PC-3 (cell line): ENCODE measurements around the gene LRRC7. TPM values are rescaled to one million over a fixed set of nuclear protein-coding genes. Genes with fewer than 3 reads are reported as not detected.

Source experiments
- ATAC-seq: fragments of 200-7000 bp; cut with Tn5 transposase; 2 replicates; pipeline ENCODE4 v1.9.1; 2020; ENCODE audit warnings: mild to moderate bottlenecking, moderate library complexity
- BruUV-seq: library from RNA; stranded (reverse); fragments of 400-500 nt; replicated peaks from 2 replicates; lab custom pipeline; 2021; lab: Mats Ljungman, UMichigan
- CTCF ChIA-PET: fragments of 300-600 bp; sonication (Branson Sonifier 250); formaldehyde crosslinking; loops from one replicate; lab custom pipeline; 2022; ENCODE audit warnings: antibody characterized with exemption; lab: Charles Lee
- POLR2A ChIA-PET: fragments of 300-600 bp; sonication (Branson Sonifier 250); formaldehyde crosslinking; loops from one replicate; lab custom pipeline; 2022; ENCODE audit warnings: antibody characterized with exemption; ENCODE audit not compliant: unreplicated experiment; lab: Charles Lee
- DNase-seq: peaks from one replicate; pipeline ENCODE4 v3.0.0-alpha.2; 2015
- H2AFZ ChIP-seq: fragments of 300-600 bp; sonication (generic); 2 replicates; pipeline ENCODE4 v1.6.0; 2016; ENCODE audit warnings: antibody characterized with exemption, low read length
- H3F3A ChIP-seq: fragments of 300-600 bp; sonication (generic); one replicate; pipeline ENCODE4 v1.6.0; 2017; ENCODE audit warnings: antibody characterized with exemption, low read length, control low read depth, mild to moderate bottlenecking; ENCODE audit not compliant: unreplicated experiment
- H3K27ac ChIP-seq: fragments of 300-600 bp; sonication (generic); 2 replicates; pipeline ENCODE4 v1.5.1; 2016; ENCODE audit warnings: mild to moderate bottlenecking, low read length
- H3K27me3 ChIP-seq: fragments of 300-600 bp; sonication (generic); 2 replicates; pipeline ENCODE4 v1.6.1; 2016; ENCODE audit warnings: low read length, mixed read lengths
- H3K36me3 ChIP-seq: fragments of 300-600 bp; sonication (generic); 2 replicates; pipeline ENCODE4 v1.6.1; 2016; ENCODE audit warnings: low read depth, mixed run types, low read length, mixed read lengths
- H3K4me1 ChIP-seq: fragments of 300-600 bp; sonication (generic); 2 replicates; pipeline ENCODE4 v1.5.1; 2016; ENCODE audit warnings: low read length; ENCODE audit not compliant: insufficient read depth
- H3K4me2 ChIP-seq: fragments of 300-600 bp; sonication (generic); 2 replicates; pipeline ENCODE4 v1.6.0; 2016; ENCODE audit warnings: low read length
- H3K4me3 ChIP-seq: fragments of 300-600 bp; sonication (generic); 2 replicates; pipeline ENCODE4 v1.5.1; 2016; ENCODE audit warnings: mild to moderate bottlenecking, low read length, mixed read lengths
- H3K79me2 ChIP-seq: fragments of 300-600 bp; sonication (generic); 2 replicates; pipeline ENCODE4 v1.6.1; 2017; ENCODE audit warnings: low read length, mixed read lengths
- H3K9ac ChIP-seq: fragments of 300-600 bp; sonication (generic); 2 replicates; pipeline ENCODE4 v1.6.0; 2016; ENCODE audit warnings: mild to moderate bottlenecking, low read length
- H3K9me2 ChIP-seq: fragments of 300-600 bp; sonication (generic); replicated peaks from 2 replicates; pipeline ENCODE4 v1.6.1; 2016; ENCODE audit warnings: mixed run types, low read length, mixed read lengths
- H3K9me3 ChIP-seq: fragments of 300-600 bp; sonication (generic); 2 replicates; pipeline ENCODE4 v1.6.1; 2016; ENCODE audit warnings: low read length, mixed read lengths
- H4K20me1 ChIP-seq: fragments of 300-600 bp; sonication (generic); 2 replicates; pipeline ENCODE4 v1.6.1; 2016; ENCODE audit warnings: low read length, mixed read lengths
- EZH2 ChIP-seq: fragments of 300-600 bp; sonication (generic); IDR thresholded peaks from one replicate; pipeline ENCODE4 v1.6.1; 2017; ENCODE audit warnings: antibody characterized with exemption, mild to moderate bottlenecking, low read length; ENCODE audit not compliant: unreplicated experiment
- EZH2phosphoT487 ChIP-seq: fragments of 300-600 bp; sonication (generic); IDR thresholded peaks from 2 replicates; pipeline ENCODE4 v1.6.1; 2018; ENCODE audit warnings: mild to moderate bottlenecking, antibody characterized with exemption, low read length, borderline replicate concordance
- intact Hi-C: fragments of 100-400 bp; cut with micrococcal nuclease; formaldehyde crosslinking; loops from 2 replicates; pipeline ENCODE4 v1.9.0; 2023
- total RNA-seq: library from RNA; depleted of rRNA; stranded (reverse); fragments of >200 nt; gene quantifications from 2 replicates; pipeline ENCODE4 v1.2.3, GENCODE V29; 2014
- TF ChIP-seq, protein P1 (sequence below): fragments of 300-600 bp; sonication (generic); conservative IDR thresholded peaks from 2 replicates; pipeline ENCODE4 v1.5.1; 2017; ENCODE audit warnings: antibody characterized with exemption, low read depth, mild to moderate bottlenecking, low read length

LRRC7 gene
- total RNA-seq, 1 experiment from 2014 or later: 0.04 TPM

GRCh38 chr1:70143048-70143659 lies 575.4 kb downstream of the LRRC7 start:
- TF ChIP-seq, protein P1, sequence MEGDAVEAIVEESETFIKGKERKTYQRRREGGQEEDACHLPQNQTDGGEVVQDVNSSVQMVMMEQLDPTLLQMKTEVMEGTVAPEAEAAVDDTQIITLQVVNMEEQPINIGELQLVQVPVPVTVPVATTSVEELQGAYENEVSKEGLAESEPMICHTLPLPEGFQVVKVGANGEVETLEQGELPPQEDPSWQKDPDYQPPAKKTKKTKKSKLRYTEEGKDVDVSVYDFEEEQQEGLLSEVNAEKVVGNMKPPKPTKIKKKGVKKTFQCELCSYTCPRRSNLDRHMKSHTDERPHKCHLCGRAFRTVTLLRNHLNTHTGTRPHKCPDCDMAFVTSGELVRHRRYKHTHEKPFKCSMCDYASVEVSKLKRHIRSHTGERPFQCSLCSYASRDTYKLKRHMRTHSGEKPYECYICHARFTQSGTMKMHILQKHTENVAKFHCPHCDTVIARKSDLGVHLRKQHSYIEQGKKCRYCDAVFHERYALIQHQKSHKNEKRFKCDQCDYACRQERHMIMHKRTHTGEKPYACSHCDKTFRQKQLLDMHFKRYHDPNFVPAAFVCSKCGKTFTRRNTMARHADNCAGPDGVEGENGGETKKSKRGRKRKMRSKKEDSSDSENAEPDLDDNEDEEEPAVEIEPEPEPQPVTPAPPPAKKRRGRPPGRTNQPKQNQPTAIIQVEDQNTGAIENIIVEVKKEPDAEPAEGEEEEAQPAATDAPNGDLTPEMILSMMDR: peak; percentile 52
- TF ChIP-seq EZH2 (no peak), EZH2phosphoT487 (no peak)
- peak; percentile 62 for ATAC-seq
- Histone ChIP-seq H3K9me2 (no peaks in the 10 kb centered on the region), H3K4me2 (no peak overlapping the region), H3F3A (no peaks in the 10 kb centered on the region), H3K4me3 (no peak overlapping the region), H3K9ac (no peak overlapping the region), H3K27ac (no peak overlapping the region), H3K79me2 (no peaks in the 10 kb centered on the region), H2AFZ (no peak overlapping the region), H3K36me3 (no peaks in the 10 kb centered on the region), H3K4me1 (peaks cover 11% of the 10 kb centered on the region), H4K20me1 (no peaks in the 10 kb centered on the region), H3K9me3 (no peaks in the 10 kb centered on the region), H3K27me3 (no peaks in the 10 kb centered on the region)
- POLR2A ChIA-PET: no interaction called here
- CTCF ChIA-PET: interaction anchor here (0.7 to 2.5 kb wide), 2 partner anchors 109 to 410 kb away, joined by 3 to 17 read pairs; no protein-coding TSS in a partner anchor
- BruUV-seq: no TSS peak
- intact Hi-C loops: loop anchor here (1.0 kb wide), 1 partner anchor 109 kb away; no protein-coding TSS in a partner anchor
- DNase-seq: peak; percentile 22

GRCh38 chr1:70146488-70146887 lies 578.8 kb downstream of the LRRC7 start:
- Histone ChIP-seq H2AFZ (no peak overlapping the region), H3K9ac (no peak overlapping the region), H3K4me2 (no peak overlapping the region), H3K27ac (no peak overlapping the region), H3K9me3 (no peaks in the 10 kb centered on the region), H3K79me2 (no peaks in the 10 kb centered on the region), H3K4me1 (peaks cover 11% of the 10 kb centered on the region), H3K9me2 (no peaks in the 10 kb centered on the region), H3K27me3 (no peaks in the 10 kb centered on the region), H3F3A (no peaks in the 10 kb centered on the region), H3K4me3 (no peak overlapping the region), H3K36me3 (no peaks in the 10 kb centered on the region), H4K20me1 (no peaks in the 10 kb centered on the region)
- DNase-seq (peak; percentile 78), ATAC-seq (peak; percentile 88)
- no peak for TF ChIP-seq EZH2
- TF ChIP-seq, protein P1: no peak
- no peak for TF ChIP-seq EZH2phosphoT487
- intact Hi-C loops: no loop called here
- ChIA-PET POLR2A (interaction anchor here (0.6 kb wide), 1 partner anchor 113 kb away, joined by 3 read pairs; no protein-coding TSS in a partner anchor), CTCF (no interaction called here)
- no TSS peak for BruUV-seq

- Histone ChIP-seq H3K4me3 (no peak overlapping the region), H3K9ac (no peak overlapping the region), H4K20me1 (no peaks in the 10 kb centered on the region), H3F3A (no peaks in the 10 kb centered on the region), H2AFZ (no peak overlapping the region), H3K79me2 (no peaks in the 10 kb centered on the region), H3K4me1 (peaks cover 11% of the 10 kb centered on the region), H3K9me3 (no peaks in the 10 kb centered on the region), H3K36me3 (no peaks in the 10 kb centered on the region), H3K9me2 (no peaks in the 10 kb centered on the region), H3K27ac (no peak overlapping the region), H3K4me2 (no peak overlapping the region), H3K27me3 (no peaks in the 10 kb centered on the region)
- DNase-seq (no peak), ATAC-seq (no peak)
- ChIA-PET CTCF (no interaction called here), POLR2A (no interaction called here)
- intact Hi-C loops: no loop called here
- TF ChIP-seq EZH2phosphoT487: no peak
- TF ChIP-seq, protein P1: no peak
- no peak for TF ChIP-seq EZH2
- no TSS peak for BruUV-seq
Observed at GRCh38 chr1:70150444-70150843, 582.7 kb downstream of the LRRC7 start.
